GM19372 (cell line): ENCODE results near the gene NPHP4.

Experiments used
- ATAC-seq: cut with Tn5 transposase; IDR thresholded peaks from one replicate; pipeline ENCODE4 v1.9.1; 2021; ENCODE audit warnings: mild to moderate bottlenecking, low read depth, moderate library complexity; ENCODE audit not compliant: unreplicated experiment

The NPHP4 gene

DNA sequence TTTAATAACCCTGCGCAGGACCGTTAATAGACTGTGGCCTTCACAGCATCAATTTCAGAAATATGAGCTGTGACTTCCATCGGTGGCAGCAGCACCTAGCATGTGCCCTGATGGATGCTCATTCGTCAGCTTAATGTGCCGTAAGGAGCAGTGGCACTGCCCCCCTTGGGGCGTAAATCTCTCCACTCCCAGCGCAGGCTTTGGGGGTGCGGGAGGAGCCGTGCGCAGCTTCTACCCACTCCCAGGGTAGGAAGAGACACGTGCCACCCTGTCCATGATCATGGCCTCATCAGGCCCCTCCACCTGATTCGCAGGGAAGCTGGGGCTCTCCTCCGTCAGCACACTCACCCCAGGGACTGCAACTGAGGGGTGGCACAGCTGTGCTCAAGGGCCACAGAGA is 149.5 kb downstream of the NPHP4 start:
- ATAC-seq, result no peak

DNA sequence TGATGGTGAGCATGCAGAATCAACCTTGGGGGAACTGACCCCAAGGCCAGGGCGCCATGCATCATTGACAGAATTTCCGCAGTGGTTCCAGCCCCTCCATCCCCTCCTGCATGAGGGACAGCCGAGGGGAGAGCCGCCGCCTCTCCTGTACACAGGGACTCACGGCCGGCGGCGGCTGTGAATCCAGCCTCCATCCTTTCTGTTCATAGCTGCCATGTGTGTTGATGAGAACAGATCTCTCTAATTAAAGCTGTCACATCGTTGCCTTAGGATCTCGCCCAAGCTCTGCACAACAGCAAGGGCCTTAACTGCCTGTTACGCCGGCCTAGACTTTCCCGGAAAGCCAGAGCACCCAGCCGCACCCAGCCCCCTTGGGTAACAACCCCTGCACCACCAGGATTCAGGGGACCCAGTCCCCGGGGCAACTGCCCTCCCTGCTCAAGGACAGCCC is 151.6 kb downstream of the NPHP4 start:
- no peak for ATAC-seq

DNA sequence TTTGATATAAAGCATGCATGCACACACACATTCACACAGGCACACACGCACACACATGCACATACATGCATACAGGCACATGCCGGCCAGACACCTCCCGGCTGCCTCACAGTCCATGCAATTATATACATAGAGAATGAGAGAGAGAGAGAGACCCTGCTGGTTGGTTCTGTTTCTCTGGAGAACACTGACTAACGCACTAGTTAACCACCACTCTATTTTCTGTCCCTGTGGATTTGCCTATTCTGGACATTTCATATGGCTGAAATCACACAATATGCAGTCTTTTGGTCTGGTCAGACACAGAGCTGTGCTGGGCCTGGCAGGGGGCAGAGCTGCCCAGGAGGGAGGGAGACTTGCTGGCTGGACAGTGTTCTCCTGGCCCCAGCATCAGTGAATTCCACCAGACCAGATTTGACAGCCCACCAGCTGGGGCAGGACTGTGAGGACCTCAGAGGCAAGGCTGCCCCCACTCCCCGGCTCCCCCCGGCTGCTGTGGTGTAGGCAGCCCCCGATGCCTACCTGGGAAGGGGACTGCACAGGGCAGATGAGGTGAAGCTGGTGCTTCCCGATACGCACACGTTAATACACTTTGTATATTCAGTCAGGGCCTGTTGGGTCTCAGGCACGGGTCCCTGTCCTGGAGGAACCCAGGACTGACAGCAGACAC is 152.2 kb downstream of the NPHP4 start:
- ATAC-seq, result no peak

DNA sequence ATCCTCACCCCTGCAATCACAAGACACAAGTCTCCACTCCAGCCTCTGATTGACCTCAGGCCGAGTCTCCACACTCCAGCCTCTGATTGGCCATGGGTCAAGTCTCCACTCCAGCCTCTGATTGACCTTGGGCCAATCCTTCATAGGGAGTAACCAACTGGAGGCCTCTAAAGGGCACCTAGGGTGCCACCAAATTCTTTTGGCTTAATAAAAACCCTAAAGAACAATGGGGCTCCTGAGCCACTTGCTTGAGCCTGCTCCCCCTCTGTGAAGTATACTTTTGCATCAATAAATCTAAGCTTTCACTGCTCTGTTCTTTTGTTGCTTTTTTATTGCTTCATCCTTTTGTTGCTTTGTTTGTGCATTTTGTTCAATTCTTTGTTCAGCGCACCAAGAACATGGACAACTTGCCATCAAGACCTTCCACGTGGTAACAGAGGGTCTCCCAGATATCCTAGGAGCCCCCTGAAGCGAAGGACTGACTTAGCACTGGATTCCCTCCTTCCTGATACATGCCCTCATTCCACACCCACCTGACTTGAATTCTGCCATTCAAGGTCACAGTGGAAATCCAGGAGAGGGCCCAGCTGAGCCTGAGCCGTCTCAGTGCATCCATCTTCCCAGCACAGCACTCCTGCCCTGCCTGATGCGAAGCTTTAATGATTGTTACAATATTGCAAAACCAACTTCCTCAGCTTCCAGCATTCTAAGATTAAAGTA is 152.9 kb downstream of the NPHP4 start:
- no peak for ATAC-seq

DNA sequence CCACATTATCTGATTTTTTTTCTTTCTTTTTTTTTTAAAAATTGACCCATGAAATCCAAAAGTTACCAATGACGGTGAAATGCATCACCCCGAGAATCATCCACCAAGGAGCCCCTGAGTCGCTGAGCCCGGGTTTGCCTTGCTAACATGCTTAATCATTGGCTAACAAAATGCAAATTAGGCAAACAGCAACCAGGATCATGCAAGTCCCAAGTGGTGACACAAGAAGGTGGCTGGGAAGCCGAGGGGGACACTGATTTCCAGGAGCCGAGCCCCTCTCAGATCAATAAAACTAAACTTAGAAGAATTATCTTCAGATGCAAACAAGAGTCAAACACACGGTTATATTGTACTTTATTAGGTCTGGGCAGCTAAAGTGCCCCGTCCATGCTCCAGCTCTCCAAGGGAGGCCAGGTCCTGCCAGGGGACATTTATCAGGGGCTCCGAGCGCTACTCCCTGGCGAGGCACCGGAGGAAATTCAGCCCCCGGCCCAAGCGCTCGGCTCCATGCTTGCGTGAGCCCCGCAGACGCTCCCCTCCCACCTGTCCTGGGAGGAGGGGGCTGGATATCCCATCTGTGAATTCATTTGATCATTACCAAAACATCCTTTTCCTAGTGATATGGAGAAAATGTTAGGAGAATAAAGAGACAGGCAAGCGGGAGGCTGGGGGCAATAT is 154.1 kb downstream of the NPHP4 start:
- no peak for ATAC-seq

DNA sequence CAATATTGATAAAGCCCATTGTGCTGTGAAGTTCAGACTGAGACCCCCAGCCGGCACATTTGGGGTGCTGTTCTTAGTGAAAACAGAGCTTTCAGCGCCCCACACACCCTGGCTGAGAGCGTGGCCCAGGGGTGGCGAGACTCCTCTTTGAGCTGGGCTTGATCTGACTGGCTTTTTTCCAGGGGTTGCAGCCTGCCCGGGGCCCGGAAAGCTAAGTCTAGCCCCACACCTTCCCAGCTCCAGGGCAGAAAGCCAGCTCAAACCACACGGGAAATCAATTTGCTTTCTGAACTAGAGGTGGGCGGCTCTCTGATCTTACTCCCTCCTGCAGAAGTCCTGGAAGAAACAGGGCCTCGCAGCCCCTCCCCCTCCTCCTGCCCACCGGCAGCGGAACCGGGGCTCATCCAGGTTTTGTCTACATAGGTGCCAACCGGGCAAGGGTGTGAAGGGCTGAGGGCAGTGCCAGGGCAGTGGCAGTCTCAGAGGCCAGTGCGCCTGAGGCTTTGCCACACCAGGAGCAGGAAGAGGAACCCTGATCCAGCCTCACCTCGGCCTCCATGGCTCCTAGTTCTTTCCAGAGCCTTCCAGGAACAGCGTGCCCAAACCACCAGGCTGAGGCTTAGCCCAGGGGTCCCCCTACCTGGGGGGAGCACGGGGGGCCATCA is 155.3 kb downstream of the NPHP4 start:
- ATAC-seq, result no peak

DNA sequence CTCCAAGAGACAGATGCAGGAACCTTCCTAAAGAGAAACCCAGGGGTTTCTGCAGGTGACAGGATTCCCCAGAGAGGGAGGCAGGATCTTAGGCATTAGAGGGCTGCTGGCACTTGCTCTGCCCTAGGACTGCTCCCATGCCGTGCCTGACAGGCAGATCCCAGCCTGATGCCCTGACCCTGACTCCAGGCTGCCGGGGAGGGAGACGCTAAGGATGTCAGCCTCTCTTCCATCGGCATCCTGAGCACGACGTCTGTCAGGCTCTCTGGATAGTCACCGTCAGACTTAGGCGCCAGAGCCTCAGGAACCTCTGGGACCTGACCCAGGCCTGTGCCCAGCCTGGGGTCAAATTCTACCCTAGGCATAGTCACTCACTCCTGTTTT is 157.1 kb downstream of the NPHP4 start:
- ATAC-seq, result no peak

DNA sequence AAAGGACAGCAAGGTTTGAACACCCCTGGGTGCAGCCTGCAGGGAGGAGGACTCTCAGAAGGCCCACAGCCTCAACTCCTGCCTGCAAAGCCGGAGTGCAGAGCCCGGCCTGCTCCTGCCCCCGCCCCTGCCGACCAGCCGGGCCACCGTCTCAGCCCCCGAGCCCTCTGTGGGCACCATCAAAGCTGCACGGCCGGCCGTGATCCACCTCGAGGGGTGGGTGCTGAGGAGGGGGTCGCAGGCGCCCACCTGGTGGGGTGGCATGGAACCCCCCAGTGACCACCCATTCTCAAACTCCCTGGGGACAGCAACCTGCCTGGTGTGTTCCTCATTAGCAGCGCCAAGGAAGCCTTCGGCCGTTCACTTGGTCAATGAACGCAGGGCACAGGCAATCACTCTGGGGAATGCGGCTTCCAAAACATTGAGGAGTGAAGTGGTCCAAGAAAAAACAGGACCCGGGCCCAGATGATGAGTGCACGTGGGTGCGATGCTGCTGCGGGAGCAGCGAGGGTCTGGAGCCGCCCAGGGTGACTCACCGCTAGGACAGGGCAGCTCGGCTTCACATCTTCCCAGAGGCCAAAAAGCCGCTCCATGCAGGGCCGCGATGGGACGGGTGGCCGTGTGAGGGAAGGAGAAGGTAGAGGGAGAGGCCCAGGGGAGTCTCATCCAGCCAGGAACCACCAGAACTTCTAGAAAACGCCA is 157.6 kb downstream of the NPHP4 start:
- no peak for ATAC-seq

DNA sequence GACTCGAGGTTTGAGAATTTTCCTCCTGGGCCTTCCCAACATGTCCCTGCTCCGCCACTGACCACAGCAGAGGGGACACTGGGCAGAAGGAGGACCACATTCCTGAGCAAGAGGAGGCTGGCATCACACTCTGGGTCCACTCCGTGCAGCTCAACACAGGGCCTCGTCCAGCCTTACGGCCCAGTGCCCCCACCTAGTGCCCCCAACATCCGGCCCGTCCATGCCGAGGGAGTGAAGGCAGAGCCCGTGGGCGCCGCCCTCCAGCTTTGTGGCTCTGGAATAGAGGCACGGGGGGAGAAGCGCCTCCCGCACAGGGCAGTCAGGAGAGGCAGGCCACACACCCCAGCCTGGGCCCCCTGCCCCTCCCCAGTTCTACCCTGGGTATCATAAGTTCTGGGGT is 158.3 kb downstream of the NPHP4 start:
- no peak for ATAC-seq

DNA sequence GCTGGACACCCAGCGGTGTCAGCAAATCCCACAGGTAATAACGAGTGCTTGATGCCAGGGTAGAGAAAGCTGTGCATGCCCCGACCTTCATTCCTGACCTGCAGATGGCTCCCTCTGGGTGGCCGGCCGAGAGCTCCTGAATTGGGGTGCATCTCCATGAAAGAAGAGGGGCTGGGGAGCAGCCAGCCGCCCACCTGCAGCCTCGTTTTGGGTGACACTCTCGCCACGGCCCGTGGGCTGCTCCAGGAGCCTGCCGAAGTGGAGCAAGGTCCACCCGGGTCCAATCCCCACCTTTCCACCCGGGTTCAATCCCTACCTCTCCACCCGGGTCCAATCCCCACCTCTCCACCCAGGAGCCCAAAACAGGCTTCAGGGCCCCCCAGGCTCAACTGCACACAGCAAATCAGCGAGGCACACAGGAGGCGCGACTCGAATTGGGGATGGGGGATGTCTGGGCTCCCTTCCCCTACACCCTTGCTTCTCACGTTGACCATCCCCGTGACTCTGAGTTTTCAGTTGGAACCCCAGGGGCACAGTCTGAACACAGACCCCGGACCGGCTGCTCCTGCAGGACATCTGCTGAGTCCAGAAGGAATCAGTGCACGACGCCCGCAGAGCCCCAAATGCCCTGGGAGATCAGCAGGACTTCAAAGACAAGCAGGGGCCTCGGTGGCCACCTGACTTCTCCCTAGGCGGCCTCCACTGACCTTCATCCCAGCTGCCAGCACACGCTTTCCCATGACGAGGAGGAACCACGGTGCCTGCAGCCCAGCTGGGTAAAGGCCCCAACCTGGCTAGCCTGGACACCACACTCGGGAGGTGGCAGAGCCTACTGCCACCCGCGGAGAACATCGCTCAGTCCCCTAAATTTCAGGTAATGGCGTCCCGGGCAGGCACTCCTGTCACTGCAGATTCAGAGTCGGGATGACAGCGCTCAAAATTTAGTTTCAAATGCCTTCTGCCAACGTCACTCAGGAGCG is 159.0 kb downstream of the NPHP4 start:
- no peak for ATAC-seq

DNA sequence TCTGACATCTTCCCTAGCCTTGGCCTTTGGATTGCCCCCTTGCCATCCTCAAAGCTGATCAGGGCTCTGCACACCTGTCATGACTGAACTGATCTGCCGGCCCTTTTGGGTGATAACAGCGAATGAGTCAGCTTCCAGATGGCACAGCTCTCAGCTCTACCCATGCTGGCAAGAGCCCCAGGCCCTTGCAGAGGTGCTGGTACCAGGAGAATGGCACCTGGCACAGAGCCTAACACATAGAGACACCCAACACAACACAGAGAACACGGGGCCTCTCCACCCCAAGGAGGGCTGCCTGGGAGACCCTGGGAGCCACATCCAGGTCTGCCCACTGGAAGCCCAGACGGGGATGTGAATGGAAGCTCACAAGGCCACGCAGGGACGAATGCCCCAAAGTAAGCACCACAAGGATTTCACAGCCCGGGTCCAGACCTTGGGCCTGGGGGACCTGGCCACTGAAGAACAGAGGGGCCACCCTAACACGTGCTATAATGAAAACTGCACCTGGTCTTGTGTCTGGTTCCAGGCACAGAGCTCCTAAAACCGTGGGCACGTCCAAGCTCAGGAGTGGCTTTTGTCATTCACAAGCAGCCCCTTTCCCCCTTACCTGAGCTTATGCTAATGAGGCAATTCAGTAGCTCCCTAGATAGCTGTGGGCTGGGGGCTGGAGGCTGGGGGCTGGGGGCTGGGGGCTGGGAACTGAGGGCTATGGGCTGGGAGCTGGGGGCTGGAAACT is 160.5 kb downstream of the NPHP4 start:
- no peak for ATAC-seq

DNA sequence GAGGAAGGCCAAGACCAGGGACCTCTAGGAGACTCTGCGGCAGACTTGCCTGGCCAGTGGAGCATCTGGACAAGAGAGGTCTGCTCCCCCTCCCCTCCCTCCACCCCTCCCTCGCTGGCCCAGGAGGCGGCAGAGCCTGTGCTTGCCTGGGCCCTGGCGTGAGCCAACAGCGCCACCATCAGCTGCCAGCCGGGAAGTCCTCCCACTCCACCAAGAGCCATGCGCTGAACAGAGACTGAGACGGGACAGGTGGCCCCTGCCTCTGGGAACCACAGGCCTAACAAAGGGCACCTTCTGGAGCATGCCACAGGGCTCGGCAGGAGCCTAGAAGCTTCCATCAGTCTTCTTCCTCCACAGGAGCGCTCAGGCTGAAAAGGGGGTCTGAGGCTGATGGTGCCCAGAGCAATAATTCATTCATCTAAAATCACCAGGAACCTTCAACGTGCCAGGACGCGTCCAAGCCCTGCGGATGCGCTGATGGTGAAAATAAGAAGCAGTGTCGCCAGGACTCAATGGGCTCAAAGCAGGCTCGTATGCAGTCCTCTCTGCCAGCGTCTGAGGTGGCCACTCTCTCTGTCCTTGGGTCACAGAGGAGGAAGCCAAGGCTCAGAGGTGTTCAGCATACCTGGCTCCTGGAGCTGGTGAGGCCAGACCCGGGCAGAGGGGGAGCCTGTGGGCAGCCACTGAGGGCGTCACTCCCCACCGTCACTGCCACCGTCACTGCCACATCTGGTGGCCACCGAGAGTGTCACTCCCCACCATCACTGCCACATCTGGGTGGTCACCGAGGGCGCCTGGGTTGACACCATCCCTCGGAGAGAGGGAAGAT is 161.2 kb downstream of the NPHP4 start:
- no peak for ATAC-seq

DNA sequence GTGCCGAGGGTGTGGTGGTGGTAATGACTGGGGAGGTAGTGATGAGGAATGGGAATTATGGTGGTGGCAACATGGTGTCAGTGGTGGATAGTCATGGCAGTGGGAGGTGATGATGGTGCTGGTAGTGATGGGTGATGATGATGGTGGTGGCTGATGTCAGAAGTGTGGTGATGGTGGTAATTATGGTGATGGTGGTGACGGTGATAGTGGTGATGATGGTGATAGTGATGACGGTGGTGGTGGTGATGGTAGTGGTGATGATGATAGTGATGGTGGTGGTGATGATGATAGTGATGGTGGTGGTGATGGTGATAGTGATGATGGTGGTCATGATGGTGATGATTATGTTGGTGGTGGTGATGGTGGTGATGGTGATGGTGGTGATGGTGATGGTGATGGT is 162.8 kb downstream of the NPHP4 start:
- ATAC-seq, result no peak

DNA sequence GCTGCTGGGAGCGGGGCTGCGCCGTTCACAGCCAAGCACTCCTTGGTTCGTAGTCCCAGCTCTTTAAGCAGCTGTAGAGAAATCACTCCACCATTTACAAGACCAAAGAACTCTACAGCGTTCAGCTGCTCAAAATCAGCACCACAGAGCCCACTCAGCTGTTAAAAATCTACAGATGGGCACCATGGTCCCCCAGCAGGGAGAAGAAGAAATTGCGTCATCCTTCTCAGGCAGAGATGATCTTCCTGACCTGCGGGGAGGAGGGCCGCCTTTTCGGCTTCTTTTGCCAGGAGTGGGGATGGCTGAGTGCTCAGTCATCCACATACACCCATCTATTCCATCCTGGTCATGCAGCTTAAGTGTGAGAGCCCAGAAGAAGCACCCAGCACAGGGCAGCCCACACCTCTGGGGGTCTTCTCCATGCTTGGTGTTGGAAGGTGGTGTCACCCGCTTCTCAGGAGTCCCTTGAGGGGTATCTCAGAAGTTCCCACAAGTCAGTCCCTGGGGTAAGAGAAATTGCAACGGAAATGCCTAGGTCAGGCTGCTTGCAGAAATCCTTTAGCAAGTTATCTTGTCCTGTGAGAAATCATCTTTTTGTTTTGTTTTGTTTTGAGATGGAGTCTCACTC is 163.8 kb downstream of the NPHP4 start:
- ATAC-seq, result no peak

DNA sequence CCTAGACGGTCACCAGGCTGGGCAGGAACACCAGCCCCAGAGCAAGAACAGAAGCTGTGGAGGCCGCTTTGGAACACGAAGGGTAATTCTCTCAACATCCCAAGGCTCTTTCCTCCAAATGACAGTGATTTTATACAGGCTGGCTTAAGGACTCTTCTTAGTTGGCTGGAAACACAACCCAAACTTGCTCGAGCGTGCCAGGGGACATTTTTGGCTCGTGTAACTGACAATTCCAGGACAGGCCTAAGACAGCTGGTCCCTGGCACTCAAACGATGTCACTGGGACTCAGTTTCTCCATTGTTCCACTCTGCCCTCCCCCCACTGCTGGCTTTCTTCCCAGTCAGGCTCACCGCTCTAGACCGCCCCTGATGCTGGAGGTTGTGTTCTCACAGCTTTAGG is 164.7 kb downstream of the NPHP4 start:
- no peak for ATAC-seq

DNA sequence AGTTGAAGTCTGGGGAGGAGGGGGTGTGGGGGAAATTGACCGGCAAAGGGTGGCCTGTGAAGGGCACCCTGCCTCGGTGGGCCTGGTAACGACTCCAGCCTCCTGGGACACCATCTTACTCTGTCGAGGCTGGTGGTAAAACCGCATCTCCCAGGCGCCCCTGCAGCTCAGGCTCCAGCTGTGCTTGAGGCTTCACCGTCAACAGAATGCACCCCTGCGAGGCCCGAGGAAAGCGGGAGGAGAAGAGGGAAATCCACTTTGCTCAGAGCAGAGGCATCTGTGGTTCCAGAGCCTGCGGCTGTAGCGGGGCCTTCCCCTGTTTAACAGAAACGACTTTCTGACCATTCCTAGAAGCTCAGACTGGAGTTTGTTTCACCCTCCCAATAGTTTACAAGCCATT is 165.6 kb downstream of the NPHP4 start:
- ATAC-seq, result no peak

DNA sequence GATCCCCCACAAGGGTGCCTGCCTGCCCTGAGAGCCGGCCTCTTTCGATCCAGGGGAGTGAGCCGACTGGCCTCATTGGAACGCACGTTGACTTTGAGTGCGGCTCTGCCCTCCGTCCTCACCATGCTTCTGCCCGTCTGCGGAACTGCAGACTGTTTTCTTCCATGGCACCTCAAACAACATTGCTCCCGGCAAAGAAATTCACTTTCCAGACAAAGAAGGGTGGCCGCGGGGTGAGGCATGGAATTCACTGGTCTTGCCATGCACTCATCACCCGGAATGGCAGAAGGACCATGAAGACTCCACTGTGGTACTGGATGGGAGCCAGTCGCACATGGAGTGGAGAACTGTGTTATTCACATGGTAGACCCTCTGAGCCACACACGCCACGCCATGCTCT is 169.5 kb downstream of the NPHP4 start:
- no peak for ATAC-seq

DNA sequence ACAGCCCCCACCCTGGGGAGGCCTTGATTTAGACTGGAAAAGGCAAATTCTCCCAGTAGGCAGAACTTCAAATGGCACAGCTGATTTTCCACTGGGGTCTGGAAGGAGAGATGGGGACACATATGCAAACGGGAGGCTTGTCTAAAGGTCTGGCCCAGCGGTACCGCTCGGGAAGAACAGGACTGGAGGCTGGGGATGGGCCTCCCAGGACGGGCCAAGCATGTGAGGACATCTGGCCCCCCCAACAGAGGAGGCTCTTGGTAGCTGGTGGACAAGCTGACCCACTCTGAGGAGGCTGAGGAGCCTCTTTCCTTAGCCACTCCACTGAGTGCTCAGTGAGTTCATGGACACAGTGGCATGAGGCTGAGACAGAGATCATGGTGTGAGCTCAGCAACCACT is 170.0 kb downstream of the NPHP4 start:
- no peak for ATAC-seq
